Fibroblast of pulmonary artery (primary cell): ENCODE measurements around the gene HEPHL1.

Experiments used
- DNase-seq: peaks from one replicate; pipeline ENCODE4 v3.0.0-alpha.2; 2010; ENCODE audit warnings: low read depth
- H3K4me3 ChIP-seq: replicated peaks from 2 replicates; pipeline ENCODE4 v1.5.1; 2011; ENCODE audit warnings: low read depth, mild to moderate bottlenecking, control low read depth, low read length, moderate library complexity
- TF ChIP-seq, protein P1 (sequence below): IDR thresholded peaks from 2 replicates; pipeline ENCODE4 v1.5.1; 2011; ENCODE audit warnings: mild to moderate bottlenecking, control low read depth, low read length, inconsistent platforms; ENCODE audit errors: missing control alignments

HEPHL1 gene

DNA sequence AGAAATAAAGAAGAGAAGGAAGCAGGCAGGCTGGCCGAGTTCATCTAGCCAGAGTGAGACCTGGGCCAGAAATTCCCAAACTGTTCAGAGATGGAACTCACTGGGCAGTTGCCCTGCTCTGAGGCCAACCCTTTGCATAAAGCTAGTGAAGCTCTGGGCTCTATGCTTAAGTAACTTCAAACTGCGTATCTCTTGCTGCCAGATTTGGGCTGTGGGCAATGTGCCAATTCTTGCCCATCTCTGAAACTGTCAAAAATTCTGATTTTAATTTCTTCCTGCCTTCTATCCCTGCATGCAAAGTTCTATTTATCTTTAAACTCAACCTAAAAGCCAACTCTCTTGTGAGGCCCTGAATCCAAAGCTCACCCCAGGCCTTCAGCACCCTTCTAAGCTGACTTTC, 36.2 kb upstream of the HEPHL1 start:
- TF ChIP-seq, protein P1, sequence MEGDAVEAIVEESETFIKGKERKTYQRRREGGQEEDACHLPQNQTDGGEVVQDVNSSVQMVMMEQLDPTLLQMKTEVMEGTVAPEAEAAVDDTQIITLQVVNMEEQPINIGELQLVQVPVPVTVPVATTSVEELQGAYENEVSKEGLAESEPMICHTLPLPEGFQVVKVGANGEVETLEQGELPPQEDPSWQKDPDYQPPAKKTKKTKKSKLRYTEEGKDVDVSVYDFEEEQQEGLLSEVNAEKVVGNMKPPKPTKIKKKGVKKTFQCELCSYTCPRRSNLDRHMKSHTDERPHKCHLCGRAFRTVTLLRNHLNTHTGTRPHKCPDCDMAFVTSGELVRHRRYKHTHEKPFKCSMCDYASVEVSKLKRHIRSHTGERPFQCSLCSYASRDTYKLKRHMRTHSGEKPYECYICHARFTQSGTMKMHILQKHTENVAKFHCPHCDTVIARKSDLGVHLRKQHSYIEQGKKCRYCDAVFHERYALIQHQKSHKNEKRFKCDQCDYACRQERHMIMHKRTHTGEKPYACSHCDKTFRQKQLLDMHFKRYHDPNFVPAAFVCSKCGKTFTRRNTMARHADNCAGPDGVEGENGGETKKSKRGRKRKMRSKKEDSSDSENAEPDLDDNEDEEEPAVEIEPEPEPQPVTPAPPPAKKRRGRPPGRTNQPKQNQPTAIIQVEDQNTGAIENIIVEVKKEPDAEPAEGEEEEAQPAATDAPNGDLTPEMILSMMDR, result no peak
- no peak overlapping the region for H3K4me3 ChIP-seq
- DNase-seq, result no peak

DNA sequence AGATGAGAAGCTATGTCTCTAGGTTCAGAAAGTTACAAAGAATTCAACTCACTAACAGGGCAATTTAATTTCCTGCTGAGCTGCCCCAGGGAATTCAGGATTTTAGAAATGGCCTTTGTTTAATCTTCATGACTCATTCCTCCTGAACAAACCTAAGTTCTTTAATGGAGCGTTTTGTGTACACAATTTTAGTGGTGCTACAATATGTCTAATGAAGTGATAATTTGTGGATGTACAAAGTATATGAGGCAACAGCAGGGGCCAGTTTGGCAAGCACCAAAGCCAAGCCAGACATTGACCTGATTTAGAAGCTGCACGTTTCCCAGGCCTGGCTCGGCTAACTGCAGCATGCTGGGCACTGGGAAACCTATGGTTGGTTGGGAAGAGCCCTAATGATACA, 34.4 kb upstream of the HEPHL1 start:
- no peak overlapping the region for H3K4me3 ChIP-seq
- TF ChIP-seq, protein P1, result no peak
- peak; percentile 13 for DNase-seq

DNA sequence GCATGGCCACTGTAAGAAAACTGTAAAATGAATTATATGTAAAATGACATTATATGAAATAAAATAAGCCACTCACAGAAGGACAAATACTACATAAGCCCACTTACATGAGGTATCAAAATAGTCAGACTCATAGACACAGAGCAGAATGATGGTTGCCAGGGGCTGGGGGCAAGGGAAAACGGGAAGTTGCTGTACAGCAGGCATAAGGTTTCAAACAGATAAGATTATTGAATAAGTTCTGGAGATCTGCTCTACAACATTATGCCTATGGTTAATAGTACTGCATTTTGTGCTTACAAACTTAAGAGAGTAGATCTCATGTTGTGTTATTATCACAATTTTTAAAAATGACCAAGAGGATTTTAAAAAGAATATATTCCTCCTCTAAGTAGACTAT, 32.7 kb upstream of the HEPHL1 start:
- TF ChIP-seq, protein P1, result no peak
- no peak for DNase-seq
- no peak overlapping the region for H3K4me3 ChIP-seq

DNA sequence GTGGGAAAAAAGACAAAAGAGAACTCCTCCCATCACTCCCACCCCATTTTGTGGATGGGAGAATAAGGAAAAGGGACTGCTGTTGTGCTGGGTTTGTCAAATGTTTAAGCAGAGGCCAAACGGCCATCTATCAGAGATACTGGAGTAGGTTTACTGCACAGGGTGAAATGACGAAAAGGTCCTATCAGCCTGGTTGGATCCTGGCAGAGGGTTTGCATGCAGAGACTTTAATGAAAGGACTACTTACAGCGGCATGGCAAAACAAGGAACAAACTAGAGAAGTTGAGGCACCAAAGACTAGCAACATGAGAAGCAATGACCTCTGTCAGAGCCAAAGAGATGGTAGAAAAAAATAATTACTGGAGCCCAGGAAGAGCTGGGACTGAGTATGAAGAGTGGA, 32.2 kb upstream of the HEPHL1 start:
- DNase-seq, result no peak
- H3K4me3 ChIP-seq, result no peak overlapping the region
- TF ChIP-seq, protein P1, result no peak

DNA sequence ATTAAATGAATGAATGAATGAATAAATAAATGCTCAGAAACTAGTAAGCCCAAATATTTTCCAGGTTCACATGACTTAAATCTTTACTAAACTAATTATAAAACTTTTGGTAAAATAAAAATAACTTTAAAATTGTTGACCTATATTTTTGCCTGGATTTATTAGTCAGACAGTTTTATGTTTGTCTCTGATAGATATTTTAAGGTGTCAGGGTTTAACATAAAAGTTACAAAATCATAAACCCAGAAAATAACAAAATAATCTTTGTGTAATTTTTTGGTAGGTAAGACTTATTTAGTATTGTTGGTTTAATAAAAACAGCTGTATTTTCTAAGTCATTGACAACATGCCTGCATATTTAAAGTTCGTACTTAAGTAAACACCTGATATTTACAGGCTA, 27.4 kb upstream of the HEPHL1 start:
- no peak for DNase-seq
- TF ChIP-seq, protein P1, result no peak
- no peak overlapping the region for H3K4me3 ChIP-seq

DNA sequence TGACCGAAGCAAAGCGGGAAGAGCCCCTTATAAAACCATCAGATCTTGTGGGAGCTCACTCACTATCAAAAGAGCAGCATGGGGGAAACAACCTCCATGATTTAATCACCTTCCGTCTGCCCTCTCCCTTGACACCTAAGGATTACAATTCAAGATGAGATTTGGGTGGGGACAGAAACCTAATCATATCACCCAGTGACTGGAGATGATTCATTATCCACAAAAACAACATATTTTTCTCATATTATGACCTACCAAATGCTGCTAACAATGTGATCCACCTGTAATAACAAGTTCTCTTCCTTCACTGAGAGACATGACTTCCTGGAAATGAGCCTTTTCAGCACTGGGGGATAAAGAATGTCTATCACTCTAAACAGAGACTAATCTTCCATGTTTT, 23.4 kb upstream of the HEPHL1 start:
- DNase-seq, result no peak
- TF ChIP-seq, protein P1, result no peak
- no peak overlapping the region for H3K4me3 ChIP-seq

DNA sequence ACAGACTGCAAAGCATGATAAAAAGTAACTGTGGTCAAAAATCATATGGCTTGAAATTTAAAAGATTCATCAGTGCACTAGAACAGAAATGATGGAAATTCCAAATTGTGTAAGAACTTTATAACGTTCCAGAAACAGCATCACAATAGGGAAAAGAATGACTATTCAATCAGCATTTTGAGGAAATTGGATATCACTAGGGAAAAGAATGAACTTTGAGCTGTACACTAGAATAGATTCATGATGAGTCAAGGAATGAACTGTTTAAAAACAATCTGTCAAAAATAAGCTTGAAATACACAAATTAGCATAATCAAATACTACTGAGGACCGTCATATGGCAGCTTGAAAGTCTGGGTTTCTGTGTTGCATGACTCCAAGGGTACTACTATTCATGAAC, 20.5 kb upstream of the HEPHL1 start:
- DNase-seq, result no peak

More for the DNA sequence above, 20.5 kb upstream of the HEPHL1 start:
- H3K4me3 ChIP-seq, result no peak overlapping the region
- TF ChIP-seq, protein P1, result no peak
